ENCODE data around the gene TXNDC11.

Gene TXNDC11

GRCh38 chr16:11752856-11753255 lies 10.2 kb upstream of the TXNDC11 start:
- no peak for DNase-seq

GRCh38 chr16:11750056-11750455 lies 7.4 kb upstream of the TXNDC11 start:
- DNase-seq: no peak

DNA sequence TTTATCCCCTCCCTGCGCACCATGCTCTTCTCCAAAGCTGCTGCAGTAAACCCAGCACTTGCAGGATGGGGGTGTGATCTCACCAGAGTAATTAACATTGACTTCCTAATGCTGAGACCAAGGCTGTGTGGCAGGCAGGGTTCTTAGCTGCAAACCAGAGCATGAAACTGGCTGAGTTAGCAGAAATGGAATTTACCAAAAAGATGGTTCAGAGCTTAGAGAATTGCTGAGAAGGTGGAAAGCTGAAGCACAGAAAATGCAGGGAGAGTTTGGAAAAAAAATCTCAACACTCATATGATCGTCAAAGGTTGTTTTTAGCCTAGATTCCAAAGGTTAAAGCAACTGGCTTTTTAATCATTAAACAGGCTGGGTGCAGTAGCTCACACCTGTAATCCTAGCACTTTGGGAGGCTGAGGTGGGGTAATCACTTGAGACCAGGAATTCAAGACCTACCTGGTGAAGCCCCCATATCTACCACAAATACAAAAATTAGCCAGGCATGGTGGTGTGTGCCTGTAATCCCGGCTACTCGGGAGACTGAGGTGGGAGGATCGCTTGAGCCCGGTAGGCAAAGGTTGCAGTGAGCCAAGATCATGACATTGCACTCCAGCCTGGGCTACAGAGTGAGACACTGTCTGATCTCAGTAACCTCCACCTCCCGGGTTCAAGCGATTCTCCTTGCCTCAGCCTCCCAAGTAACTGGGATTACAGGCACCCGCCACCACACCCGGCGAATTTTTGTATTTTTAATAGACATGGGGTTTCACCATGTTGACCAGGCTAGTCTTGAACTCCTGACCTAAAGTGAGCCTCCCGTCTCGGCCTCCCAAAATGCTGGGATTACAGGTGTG lies 6.0 kb upstream of the TXNDC11 start:
- DNase-seq: no peak

- no peak for DNase-seq
Measured at GRCh38 chr16:11747949-11748403, 5.3 kb upstream of the TXNDC11 start.

- no peak for DNase-seq
Measured at GRCh38 chr16:11744075-11744470, 1.4 kb upstream of the TXNDC11 start.

DNA sequence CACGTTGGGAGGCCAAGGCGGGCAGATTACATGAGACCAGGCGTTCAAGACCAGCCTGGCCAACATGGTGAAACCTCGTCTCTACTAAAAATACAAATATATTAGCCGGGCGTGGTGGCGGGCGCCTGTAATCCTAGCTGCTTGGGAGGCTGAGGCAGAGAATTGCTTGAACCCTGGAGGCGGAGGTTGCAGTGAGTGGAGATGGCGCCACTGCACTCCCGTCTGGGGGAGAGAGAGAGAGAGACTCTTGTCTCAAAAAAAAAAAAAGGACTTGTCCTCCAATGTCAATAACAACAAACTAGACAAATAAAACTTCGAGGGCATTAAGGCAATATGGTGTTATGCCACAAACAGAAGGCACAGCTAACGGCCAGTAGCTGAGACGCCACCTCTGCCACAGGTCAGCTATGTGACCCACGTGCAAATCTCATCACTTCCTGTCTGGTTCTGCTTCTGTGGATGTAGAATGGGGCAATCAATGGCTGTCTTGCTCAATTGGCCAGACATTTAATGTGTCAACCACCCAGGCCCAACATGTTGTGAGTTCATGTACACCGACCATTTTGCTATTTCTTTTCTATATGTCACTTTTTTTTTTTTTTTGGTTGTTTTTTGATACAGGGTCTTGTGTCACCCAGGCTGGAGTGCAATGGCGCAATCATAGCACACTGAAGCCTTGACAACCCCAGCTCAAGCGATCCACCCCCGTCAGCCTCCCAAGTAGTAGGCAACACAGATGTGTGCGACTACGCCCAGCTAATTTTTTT lies 834 bp upstream of the TXNDC11 start:
- peak; percentile 49 for DNase-seq

DNA sequence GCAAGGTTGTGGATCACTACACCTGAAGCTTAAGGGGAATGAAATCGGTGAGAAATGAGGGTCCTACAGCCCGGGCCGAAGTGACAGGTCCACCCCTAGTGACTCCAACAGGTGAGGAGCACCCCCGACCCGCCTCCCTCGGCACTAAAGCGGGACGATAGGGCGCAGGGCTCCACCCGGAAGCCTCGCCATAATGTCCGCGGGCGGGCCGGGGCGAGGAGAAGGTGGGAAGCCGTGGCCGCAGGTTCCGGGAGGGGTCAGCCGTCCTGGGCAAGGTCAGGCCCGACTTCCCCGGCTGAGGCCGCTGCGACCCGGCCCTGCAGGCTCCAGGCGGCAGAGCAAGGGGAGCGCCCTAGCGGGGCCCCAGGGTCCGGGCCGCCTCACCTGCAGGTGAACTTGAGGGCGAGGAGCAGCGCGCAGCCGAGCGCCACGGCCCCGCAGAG lies 543 bp downstream of the TXNDC11 start:
- peak; percentile 44 for DNase-seq

DNA sequence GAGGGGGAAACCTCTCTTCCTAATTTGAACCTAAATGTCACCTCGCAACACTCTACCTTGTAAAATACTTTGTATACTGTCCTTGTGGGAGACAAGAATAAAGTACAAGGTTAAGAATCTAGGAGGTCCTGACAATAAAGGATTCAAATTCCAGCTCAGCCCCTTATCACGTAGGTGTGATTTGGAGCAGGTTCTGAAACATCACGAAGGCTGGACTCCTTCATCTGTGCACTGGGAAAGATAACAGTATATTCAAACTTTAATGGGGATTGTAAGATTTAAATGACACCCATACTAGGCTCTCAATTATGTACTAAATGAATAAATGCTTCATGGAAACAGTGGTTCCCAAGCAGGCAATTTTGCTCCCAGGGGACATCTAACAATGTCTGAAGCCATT lies 2.1 kb downstream of the TXNDC11 start:
- no peak for DNase-seq

DNA sequence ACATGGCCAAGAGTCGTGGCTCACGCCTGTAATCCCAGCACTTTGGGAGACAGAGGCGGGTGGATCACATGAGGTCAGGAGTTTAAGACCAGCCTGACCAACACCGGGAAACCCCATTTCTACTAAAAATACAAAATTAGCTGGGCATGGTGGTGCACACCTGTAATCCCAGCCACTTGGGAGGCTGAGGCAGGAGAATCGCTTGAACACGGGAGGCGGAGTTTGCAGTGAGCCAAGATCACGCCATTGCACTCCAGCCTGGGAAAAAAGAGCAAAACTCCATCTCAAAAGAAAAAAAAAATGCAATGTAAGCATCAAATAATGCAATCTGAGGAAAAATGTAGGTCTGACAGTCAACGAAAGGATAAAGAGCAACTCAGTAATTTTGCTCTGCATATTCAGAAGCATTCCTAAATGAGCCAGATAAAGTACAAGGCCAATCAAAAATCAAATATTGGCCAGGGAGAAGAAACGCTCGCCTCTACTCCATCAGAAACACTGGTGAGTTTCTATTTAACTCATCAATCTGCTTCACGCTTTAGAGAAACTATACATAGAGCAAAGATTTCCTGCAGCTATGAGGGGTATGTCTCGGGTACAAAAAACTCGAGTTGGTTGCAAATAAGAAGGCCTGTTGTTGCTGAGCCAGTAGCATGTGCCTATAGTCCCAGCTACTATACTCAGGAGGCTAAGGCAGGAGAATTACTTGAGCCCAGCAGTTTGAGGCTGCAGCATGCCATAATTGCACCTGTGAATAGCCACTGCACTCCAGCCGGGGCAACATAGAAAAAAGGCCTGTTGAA lies 3.7 kb downstream of the TXNDC11 start:
- peak; percentile 65 for DNase-seq

DNA sequence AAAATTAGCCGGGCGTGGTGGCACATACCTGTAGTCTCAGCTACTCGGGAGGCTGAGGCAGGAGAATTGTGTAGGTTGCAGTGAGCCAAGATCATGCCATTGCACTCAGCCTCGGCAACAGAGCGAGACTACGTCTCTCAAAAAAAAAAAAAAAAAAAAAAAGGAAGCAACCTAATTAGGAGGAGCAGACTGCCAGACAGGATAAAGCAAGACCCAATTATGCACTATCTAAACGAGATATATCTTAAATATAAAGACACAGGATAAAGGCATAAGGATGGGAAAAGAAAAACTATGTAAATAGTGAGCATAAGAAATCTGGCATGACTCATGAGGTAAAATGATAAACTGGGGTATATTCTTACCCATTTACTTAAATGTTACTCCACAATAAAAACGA lies 4.9 kb downstream of the TXNDC11 start:
- no peak for DNase-seq

- DNase-seq: no peak
Measured at GRCh38 chr16:11736903-11737302, 5.8 kb downstream of the TXNDC11 start.

GRCh38 chr16:11735787-11736186 lies 6.9 kb downstream of the TXNDC11 start:
- no peak for DNase-seq

DNA sequence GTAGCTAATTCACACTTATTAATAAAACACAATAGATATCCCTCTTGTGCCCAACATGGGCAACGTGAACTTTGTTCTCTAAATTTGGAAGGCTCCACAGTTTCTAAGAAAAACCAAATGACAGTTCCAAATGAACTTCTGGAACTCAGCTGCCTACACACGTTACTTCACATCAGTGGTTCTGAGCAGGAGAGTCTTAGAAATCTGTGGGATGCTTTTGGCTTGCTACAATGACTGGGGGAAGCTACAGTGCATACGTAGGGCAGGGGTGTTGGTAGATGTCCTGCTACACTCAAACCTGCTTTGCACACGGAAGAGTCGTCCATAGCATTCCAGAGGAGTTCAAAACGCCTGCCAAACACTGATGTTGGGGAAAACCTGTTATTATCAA lies 8.0 kb downstream of the TXNDC11 start:
- DNase-seq: no peak

DNA sequence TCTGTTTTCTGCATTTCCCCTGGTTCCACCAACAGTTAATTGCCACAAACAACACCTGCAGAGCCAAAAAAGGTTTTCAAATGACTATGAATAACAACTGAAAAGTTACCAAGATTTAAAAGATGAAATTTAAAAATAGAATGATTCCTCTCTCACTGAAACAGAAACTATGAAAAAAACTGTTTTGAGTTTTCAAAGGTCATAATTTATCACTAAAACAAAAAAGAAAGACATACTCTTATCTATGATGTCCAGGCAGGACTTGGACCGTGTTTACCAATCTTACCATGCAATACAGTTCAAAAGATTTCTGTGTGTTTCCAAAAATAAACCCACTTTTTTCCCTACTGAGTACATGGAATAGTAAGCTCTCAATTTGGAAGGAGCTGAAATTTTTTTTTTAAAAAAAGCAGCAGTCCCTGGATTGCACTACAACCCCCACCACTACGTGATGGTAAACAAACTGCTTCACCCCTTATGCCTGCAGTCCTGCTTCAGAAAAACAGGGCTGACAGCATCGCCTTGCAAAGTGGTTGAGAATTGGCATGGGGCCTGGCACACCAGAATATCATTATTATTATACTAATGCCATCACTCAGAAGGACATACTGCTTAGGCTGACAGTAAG lies 8.5 kb downstream of the TXNDC11 start:
- DNase-seq: no peak

DNA sequence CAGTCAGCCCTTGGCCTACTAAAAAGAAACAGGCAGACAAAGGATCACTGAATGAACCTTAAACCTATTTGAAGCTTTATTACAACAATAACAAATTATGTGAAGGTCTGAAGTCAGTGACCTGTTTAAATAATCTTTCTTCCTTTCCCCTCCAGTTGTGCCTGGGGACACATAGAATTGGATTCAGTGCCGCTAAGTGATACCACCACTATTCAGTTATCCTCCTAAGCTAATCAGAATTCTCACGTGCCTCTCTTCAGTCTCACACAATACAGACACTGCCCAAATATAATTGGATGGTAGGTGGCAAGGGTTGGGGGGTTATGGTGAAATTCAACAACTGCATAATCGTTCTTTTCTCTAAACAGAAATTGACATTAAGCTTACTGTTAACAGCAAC lies 11.4 kb downstream of the TXNDC11 start:
- no peak for DNase-seq

GRCh38 chr16:11729787-11730186 lies 12.9 kb downstream of the TXNDC11 start:
- no peak for DNase-seq

DNA sequence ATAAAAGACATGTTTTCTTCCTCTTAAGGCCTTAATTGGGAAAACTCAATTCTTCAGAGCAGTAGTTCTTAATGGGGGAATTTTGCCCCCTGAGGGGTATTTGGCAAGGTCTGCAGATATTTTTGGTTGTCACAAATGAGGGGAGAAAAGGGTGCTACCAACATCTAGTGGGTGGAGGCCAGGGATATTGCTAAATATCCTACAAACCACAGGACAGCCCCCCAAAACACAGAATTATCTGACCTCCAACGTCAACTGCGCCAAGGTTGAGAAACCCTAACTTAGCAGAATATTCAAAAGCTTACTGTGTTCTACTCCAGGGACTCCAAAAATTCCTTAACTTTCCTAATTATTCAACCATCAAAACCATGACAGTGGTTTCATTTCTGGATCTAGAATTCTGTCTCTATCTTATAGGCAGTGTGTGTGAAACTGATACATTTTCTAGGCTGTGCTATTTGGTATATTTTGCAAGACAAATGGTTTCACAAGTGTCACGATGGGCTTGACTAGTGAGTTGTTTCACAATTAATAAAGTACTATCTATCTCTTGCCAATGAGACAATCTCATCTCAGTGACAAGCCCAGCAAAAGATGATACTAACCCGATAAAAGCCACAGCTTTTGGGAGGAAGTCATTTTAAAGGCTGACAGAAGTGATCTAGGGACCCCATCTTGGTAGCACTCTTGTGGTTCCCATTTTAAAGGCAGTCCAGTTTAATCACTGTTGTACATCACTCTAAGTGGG lies 14.7 kb downstream of the TXNDC11 start:
- peak; percentile 47 for DNase-seq

DNA sequence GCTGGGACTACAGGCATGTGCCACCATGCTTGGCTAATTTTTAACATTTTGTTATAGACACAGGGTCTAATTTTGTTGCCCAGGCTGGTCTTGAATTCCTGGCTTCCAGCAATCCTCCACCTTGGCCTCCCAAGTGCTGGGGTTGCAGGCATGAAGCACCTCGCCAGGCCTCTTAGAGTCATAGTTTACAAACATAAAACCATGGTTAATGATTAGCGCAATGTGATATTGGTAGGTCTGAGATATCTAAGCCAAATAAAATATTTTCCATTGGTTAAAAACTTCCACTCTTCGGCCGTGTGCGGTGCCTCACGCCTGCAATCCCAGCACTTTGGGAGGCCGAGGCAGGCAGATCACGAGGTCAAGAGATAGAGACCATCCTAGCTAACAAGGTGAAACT lies 16.6 kb downstream of the TXNDC11 start:
- DNase-seq: no peak

DNA sequence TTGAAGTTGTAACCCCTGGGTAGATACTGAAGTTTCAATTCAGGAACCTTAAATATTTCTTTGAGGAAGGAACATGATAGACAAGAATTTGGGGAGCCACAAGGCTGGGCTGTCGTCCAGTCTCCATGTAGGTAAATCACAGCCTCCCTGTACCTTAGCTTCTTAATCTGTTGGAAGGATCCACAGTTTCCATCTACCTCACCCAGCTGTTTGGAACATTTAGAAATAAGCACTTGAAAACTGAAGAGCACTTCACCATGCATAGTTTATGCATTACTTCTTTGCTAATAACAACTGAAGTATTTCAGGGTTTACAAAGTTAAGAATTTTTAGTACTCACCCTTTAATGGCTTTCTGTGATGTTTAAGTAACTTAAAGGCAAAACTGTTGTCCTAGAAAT lies 17.2 kb downstream of the TXNDC11 start:
- no peak for DNase-seq

DNA sequence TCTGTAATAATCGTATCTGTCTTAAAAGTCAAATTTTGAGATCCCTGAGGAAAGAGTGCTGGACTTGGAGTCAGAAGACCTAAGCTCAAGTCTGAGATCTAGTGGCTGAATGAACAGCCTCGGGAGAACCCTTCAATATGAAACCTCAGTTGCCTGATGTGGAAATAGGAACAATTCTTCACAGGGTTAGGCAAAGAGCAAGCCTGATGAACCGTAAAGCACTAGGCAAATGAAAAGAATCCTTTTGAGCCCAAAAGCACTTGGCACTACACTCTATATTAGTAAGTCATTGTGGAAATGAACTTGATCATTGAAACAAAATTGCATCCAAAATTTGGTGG lies 20.2 kb downstream of the TXNDC11 start:
- no peak for DNase-seq

- DNase-seq: no peak
Measured at GRCh38 chr16:11721781-11722467, 20.7 kb downstream of the TXNDC11 start.

DNA sequence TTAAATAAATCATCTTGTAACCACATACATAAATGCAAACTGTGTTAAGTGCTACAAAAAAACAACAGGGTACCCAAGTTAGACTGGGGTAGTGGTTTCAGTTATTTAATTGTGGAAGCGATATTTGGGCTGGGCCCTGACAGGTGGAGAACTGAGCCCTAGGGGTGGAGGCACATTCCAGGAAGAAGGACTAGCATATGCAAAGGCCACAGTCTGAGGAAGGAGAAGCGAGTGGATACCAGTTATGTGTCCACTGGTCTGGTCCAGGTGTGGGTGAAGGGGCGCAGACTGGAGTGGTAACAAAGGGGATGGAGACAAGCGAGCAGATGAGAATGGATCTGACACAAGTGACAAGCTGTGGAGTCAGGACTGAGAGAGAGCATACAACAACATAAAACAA lies 22.9 kb downstream of the TXNDC11 start:
- no peak for DNase-seq

Data from activated CD4-positive, alpha-beta T cell treated with anti-CD3 and anti-CD28 coated beads, Interleukin-2, amount 50 U/mL, for 16 hours (primary cell).